ENCODE data around the gene TCF4.

DNA sequence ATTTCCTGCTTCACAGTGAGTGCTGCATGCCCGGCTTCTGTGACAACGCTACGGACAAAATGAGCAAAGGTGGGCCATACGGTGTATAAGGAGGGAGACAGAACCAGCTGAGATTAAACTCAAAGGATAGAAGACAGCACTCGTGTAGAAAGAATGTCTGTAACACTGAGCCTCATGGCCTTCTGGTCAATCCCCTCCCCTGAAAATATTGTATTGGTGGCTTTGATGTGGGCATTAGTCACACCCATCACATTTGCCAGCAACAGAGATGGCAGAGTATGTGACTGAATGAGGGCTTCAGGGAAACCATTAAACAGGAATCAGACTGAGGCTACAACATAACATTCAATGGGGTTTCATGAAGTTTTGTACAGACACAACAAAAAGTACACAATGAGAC, 341.0 kb downstream of the TCF4 start:
- TF ChIP-seq ARNTL (CRISPR knock-in tag; IDR thresholded peaks at IDR 0.05; ENCODE audit: borderline replicate concordance, low read depth) (no peak), CSDC2 (CRISPR knock-in tag; IDR thresholded peaks at IDR 0.05) (no peak), ZFP30 (CRISPR knock-in tag; IDR thresholded peaks at IDR 0.05) (no peak), ISL1 (CRISPR knock-in tag; IDR thresholded peaks at IDR 0.05) (no peak), OSR1 (CRISPR knock-in tag; IDR thresholded peaks at IDR 0.05) (no peak)
- TF ChIP-seq, protein P1, sequence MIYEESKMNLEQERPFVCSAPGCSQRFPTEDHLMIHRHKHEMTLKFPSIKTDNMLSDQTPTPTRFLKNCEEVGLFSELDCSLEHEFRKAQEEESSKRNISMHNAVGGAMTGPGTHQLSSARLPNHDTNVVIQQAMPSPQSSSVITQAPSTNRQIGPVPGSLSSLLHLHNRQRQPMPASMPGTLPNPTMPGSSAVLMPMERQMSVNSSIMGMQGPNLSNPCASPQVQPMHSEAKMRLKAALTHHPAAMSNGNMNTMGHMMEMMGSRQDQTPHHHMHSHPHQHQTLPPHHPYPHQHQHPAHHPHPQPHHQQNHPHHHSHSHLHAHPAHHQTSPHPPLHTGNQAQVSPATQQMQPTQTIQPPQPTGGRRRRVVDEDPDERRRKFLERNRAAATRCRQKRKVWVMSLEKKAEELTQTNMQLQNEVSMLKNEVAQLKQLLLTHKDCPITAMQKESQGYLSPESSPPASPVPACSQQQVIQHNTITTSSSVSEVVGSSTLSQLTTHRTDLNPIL (CRISPR knock-in tag; IDR thresholded peaks at IDR 0.05; ENCODE audit: low read depth): no peak

All from SK-N-SH treated with all-trans-retinoic acid at 6 μM for 48 hours (cell line).